K562 (cell line): ENCODE data around the gene SULT6B1. TPM values are rescaled to one million over a fixed set of nuclear protein-coding genes. Genes with fewer than 3 reads are reported as not detected.

Source experiments
- CHD7 ChIP-seq: fragments of 200-600 bp; sonication (generic); IDR thresholded peaks from one replicate; pipeline ENCODE4 v1.6.1; 2012; ENCODE audit warnings: mild to moderate bottlenecking, low read depth, low read length, inconsistent platforms
- KLF6 ChIP-seq: fragments of 250-450 bp; sonication (Bioruptor Pico); IDR thresholded peaks from 2 replicates; pipeline ENCODE4 v1.4.0; 2020; ENCODE audit warnings: mild to moderate bottlenecking, moderate library complexity, borderline replicate concordance
- TEAD4 ChIP-seq, 2 experiments: sonication (generic) in 1 of 2; formaldehyde crosslinking in 1 of 2; IDR thresholded peaks; 2 replicates each; pipeline versions ENCODE4 v1.6.1 to v1.8.0; 2012 to 2022; ENCODE audit warnings: borderline replicate concordance in 1 of 2, inconsistent platforms in 1 of 2, low read length in 1 of 2, mild to moderate bottlenecking in 1 of 2, missing genetic modification reagents in 1 of 2
- ZNF318 ChIP-seq, 2 experiments: fragments of 450-650 bp; IDR thresholded peaks; 2 replicates each; pipeline ENCODE4 v1.6.1; 2016; ENCODE audit warnings: mild to moderate bottlenecking in 2 of 2, borderline replicate concordance in 1 of 2, low read depth in 1 of 2, moderate library complexity in 1 of 2
- polyA plus RNA-seq, 8 experiments: library from polyadenylated mRNA; depleted of rRNA in 4 of 8; stranded (reverse) in 5 of 8; unstranded in 3 of 8; fragments of >200 nt; fragmentation: Nextera tagmentation in 2 of 8; fragmentation: Illumina TruSeq in 1 of 8; extraction: Ambion mirVana in 2 of 8; extraction: Trizol in 1 of 8; gene quantifications; 2 replicates each; pipeline versions ENCODE4 v1.2.1 to v1.2.3, GENCODE V29; 2011 to 2014; ENCODE audit warnings: inconsistent platforms in 1 of 8, missing spikeins in 1 of 8
- total RNA-seq, 7 experiments: library from RNA; depleted of rRNA in 6 of 7; stranded (reverse); fragments of >200 nt in 6 of 7; fragmentation: Illumina TruSeq in 2 of 7; extraction: Trizol in 2 of 7; gene quantifications; 2 replicates each; pipeline versions ENCODE4 v1.2.1 to v1.2.3, GENCODE V29; 2011 to 2021; ENCODE audit warnings: low replicate concordance in 1 of 7

The SULT6B1 gene
- total and polyA plus RNA-seq, 9 of the 15 experiments (the other 6 are each of a cell fraction or from before 2014, with no cell fraction given), result not detected

GRCh38 chr2:37196320-37197195, 8.1 kb upstream of the SULT6B1 start, which contains the start of gene CEBPZOS (continued):
- no peak for TF ChIP-seq CHD7
- no peak for TF ChIP-seq KLF6 (CRISPR knock-in tag)
- no peak for TF ChIP-seq ZNF318 (IDR thresholded peaks at IDR 0.05; ENCODE audit: borderline replicate concordance in 1 of 2, low read depth in 1 of 2)
- no peak; the same call in 1 of the 2 replicates for TF ChIP-seq TEAD4 (IDR thresholded peaks at IDR 0.05; ENCODE audit: low read length)
- no peak for TF ChIP-seq TEAD4 (CRISPR knock-in tag; IDR thresholded peaks at IDR 0.05; ENCODE audit: borderline replicate concordance)
